Caco-2 (cell line): ENCODE measurements around the gene MOV10. TPM values are rescaled to one million over a fixed set of nuclear protein-coding genes. Genes with fewer than 3 reads are reported as not detected.

Experiments
- BruUV-seq: library from RNA; stranded (reverse); fragments of 400-500 nt; replicated peaks from 2 replicates; lab custom pipeline; 2021; lab: Mats Ljungman, UMichigan
- CTCF ChIA-PET: fragments of 300-600 bp; sonication (Branson Sonifier 250); formaldehyde crosslinking; loops from one replicate; lab custom pipeline; 2022; ENCODE audit warnings: antibody characterized with exemption; lab: Charles Lee
- POLR2A ChIA-PET: fragments of 300-600 bp; sonication (Branson Sonifier 250); formaldehyde crosslinking; loops from one replicate; lab custom pipeline; 2022; ENCODE audit warnings: antibody characterized with exemption; lab: Charles Lee
- DNase-seq, 2 experiments: peaks; one replicate each; pipeline versions ENCODE4 v3.0.0 to v3.0.0-alpha.2; 2020 to 2022
- H3K27me3 ChIP-seq: replicated peaks from 2 replicates; pipeline ENCODE4 v1.6.0; 2011; ENCODE audit warnings: low read length; ENCODE audit not compliant: control insufficient read depth, insufficient read depth
- H3K36me3 ChIP-seq: 2 replicates; pipeline ENCODE4 v1.5.1; 2011; ENCODE audit warnings: low read length; ENCODE audit not compliant: control insufficient read depth, insufficient read depth
- H3K4me1 ChIP-seq: fragments of 250-450 bp; sonication (Bioruptor Pico); 2 replicates; pipeline ENCODE4 v1.5.1; 2020; ENCODE audit warnings: mild to moderate bottlenecking
- H3K4me3 ChIP-seq: 2 replicates; pipeline ENCODE4 v1.5.1; 2011; ENCODE audit warnings: low read depth, mild to moderate bottlenecking, control low read depth, low read length
- H3K9me3 ChIP-seq: fragments of 250-450 bp; sonication (Bioruptor Pico); 2 replicates; pipeline ENCODE4 v1.5.1; 2020; ENCODE audit warnings: mild to moderate bottlenecking, moderate library complexity
- H3K27ac Mint-ChIP-seq: one replicate; pipeline ENCODE4 v1.8.0; 2022; ENCODE audit warnings: mixed read lengths; ENCODE audit not compliant: unreplicated experiment
- H3K27me3 Mint-ChIP-seq: one replicate; pipeline ENCODE4 v1.8.0; 2022; ENCODE audit warnings: mixed read lengths; ENCODE audit not compliant: insufficient read depth, unreplicated experiment
- H3K36me3 Mint-ChIP-seq: one replicate; pipeline ENCODE4 v1.8.0; 2022; ENCODE audit warnings: mild to moderate bottlenecking, mixed read lengths; ENCODE audit not compliant: insufficient read depth, unreplicated experiment
- H3K4me1 Mint-ChIP-seq: one replicate; pipeline ENCODE4 v1.8.0; 2022; ENCODE audit warnings: low read depth, mixed read lengths; ENCODE audit not compliant: unreplicated experiment
- H3K4me3 Mint-ChIP-seq: one replicate; pipeline ENCODE4 v1.8.0; 2022; ENCODE audit warnings: mild to moderate bottlenecking, moderate library complexity, mixed read lengths; ENCODE audit not compliant: unreplicated experiment
- H3K9me3 Mint-ChIP-seq: one replicate; pipeline ENCODE4 v1.8.0; 2022; ENCODE audit warnings: mixed read lengths; ENCODE audit not compliant: unreplicated experiment
- CTCF ChIP-seq, 2 experiments: fragments of 200-600 bp in 1 of 2; IDR thresholded peaks; 1 replicate in 1 of 2; 2 replicates in 1 of 2; pipeline versions ENCODE4 v1.5.1 to v1.8.0; 2011 to 2022; ENCODE audit warnings: antibody characterized with exemption in 1 of 2, control low read depth in 1 of 2, inconsistent platforms in 1 of 2, low read depth in 1 of 2, low read length in 1 of 2, mild to moderate bottlenecking in 1 of 2, moderate library complexity in 1 of 2; ENCODE audit not compliant: insufficient read depth in 1 of 2, severe bottlenecking in 1 of 2, unreplicated experiment in 1 of 2
- intact Hi-C: fragments of 100-400 bp; cut with micrococcal nuclease; formaldehyde crosslinking; loops from one replicate; pipeline ENCODE4 v1.10.0; 2022; ENCODE audit not compliant: unreplicated experiment
- total RNA-seq: library from RNA; stranded (reverse); gene quantifications from 2 replicates; pipeline ENCODE4 v1.2.3, GENCODE V29; 2022

Gene MOV10
- total RNA-seq, 1 experiment from 2014 or later = 102 TPM

DNA sequence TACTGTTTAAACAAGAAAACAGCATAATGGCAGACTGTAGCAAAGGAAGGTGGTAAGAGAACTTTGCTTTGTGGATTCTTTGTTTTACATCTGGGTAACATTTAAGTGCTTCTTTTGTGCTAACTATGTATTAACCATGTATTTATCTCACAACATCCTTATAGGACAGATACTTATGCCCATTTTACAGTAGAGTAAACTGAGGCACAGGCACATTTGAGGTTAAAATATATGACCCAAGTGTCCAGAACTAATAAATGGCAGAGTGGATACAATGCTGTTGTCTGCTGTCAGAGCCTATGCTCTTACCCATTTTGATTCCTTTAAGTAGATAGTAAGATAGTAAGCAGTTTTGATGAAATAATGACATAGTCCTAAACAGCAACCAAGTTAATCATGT, 47.6 kb upstream of the MOV10 start:
- Histone ChIP-seq H3K36me3 (no peaks in the 10 kb centered on the region; the same call in 1 of the 2 replicates), H3K4me3 (no peak overlapping the region), H3K4me1 (no peaks in the 10 kb centered on the region), H3K9me3 (no peaks in the 10 kb centered on the region), H3K27me3 (no peaks in the 10 kb centered on the region)
- no peak for TF ChIP-seq CTCF (IDR thresholded peaks at IDR 0.05; ENCODE audit: insufficient read depth in 1 of 2, low read depth in 1 of 2, low read length in 1 of 2, severe bottlenecking in 1 of 2, unreplicated experiment in 1 of 2)
- intact Hi-C loops = no loop called here
- DNase-seq = no peak
- peaks cover 14% of the 10 kb centered on the region for H3K4me1 Mint-ChIP-seq
- H3K9me3 Mint-ChIP-seq = no peaks in the 10 kb centered on the region
- BruUV-seq = no TSS peak
- no peak overlapping the region for H3K4me3 Mint-ChIP-seq
- peaks cover 12% of the 10 kb centered on the region for H3K36me3 Mint-ChIP-seq
- H3K27ac Mint-ChIP-seq = no peak overlapping the region
- ChIA-PET CTCF (no interaction called here), POLR2A (no interaction called here)
- H3K27me3 Mint-ChIP-seq = no peaks in the 10 kb centered on the region

GRCh38 chr1:112628516-112628915, 45.9 kb upstream of the MOV10 start:
- ChIA-PET POLR2A (no interaction called here), CTCF (no interaction called here)
- Mint-ChIP-seq H3K4me3 (no peak overlapping the region), H3K4me1 (peaks cover 21% of the 10 kb centered on the region), H3K9me3 (no peaks in the 10 kb centered on the region), H3K27ac (no peak overlapping the region), H3K36me3 (peaks cover 12% of the 10 kb centered on the region), H3K27me3 (no peaks in the 10 kb centered on the region)
- Histone ChIP-seq H3K4me1 (peaks cover 6% of the 10 kb centered on the region; the same call in 1 of the 2 replicates), H3K27me3 (no peaks in the 10 kb centered on the region), H3K9me3 (no peaks in the 10 kb centered on the region), H3K4me3 (no peak overlapping the region), H3K36me3 (no peaks in the 10 kb centered on the region; the same call in 1 of the 2 replicates)
- no peak for DNase-seq
- BruUV-seq = no TSS peak
- intact Hi-C loops = no loop called here
- no peak for TF ChIP-seq CTCF (IDR thresholded peaks at IDR 0.05; ENCODE audit: insufficient read depth in 1 of 2, low read depth in 1 of 2, low read length in 1 of 2, severe bottlenecking in 1 of 2, unreplicated experiment in 1 of 2)

DNA sequence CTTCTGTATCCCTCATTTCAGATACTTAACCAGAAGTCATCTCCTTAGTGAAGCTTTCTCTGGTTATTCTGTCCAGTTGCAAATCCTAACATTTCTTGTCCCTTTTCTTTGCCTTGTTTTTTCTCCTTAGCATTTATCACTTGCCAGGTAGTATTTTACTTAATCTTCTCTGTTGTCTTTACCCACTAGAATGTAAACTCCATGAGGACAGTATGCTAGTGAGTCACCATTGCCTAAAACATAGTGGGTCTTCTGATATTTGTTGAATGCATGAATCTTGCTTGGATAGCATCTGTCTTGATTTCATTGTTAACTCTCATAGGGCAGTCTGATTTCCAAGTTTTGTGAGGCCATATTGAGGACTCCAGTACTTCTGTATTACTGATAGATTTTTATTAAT, 45.2 kb upstream of the MOV10 start:
- DNase-seq = no peak
- Mint-ChIP-seq H3K27ac (no peak overlapping the region), H3K27me3 (no peaks in the 10 kb centered on the region), H3K9me3 (no peaks in the 10 kb centered on the region), H3K36me3 (peaks cover 12% of the 10 kb centered on the region), H3K4me1 (peaks cover 28% of the 10 kb centered on the region), H3K4me3 (no peak overlapping the region)
- CTCF ChIA-PET = no interaction called here
- H3K9me3 ChIP-seq = no peaks in the 10 kb centered on the region
- H3K36me3 ChIP-seq = no peaks in the 10 kb centered on the region; the same call in 1 of the 2 replicates
- H3K27me3 ChIP-seq = no peaks in the 10 kb centered on the region
- TF ChIP-seq CTCF (IDR thresholded peaks at IDR 0.05; ENCODE audit: insufficient read depth in 1 of 2, low read depth in 1 of 2, low read length in 1 of 2, severe bottlenecking in 1 of 2, unreplicated experiment in 1 of 2) = no peak
- no TSS peak for BruUV-seq
- H3K4me1 ChIP-seq = peaks cover 12% of the 10 kb centered on the region
- POLR2A ChIA-PET = no interaction called here
- intact Hi-C loops = no loop called here
- H3K4me3 ChIP-seq = no peak overlapping the region
